OCI-LY1 (cell line): ENCODE data around the gene PRUNE2.

Experiments
- EZH2 ChIP-seq: fragments of 200-600 bp; sonication (generic), shearing (Covaris generic); IDR thresholded peaks from 2 replicates; pipeline ENCODE4 v1.8.0; 2017; ENCODE audit warnings: borderline replicate concordance, mixed run types, mild to moderate bottlenecking, antibody characterized with exemption, low read length, moderate library complexity, mixed read lengths
- TF ChIP-seq, protein P1 (sequence below): fragments of 200-600 bp; sonication (generic), shearing (Covaris generic); IDR thresholded peaks from 2 replicates; pipeline ENCODE4 v1.5.1; 2017; ENCODE audit warnings: mild to moderate bottlenecking, antibody characterized with exemption, low read length, moderate library complexity, mixed read lengths

DNA sequence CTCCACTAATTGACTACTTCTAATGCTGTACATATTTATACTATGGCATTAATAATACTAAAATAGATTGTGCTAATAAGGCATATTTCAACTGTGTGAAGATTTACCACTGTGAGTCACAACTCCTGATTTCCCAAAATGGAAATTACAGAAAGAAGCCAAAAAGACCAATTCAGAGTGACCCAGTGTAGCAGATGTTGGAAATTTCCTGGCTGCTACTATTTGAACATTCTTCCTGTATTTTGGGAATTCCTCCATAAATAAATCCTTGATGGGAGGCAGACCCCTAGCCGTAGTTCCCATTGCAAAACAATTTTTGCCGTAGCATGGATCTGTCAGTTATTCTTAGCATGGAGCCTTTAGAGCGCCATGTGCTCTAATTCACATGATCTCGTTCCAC is 11.4 kb upstream of the PRUNE2 start:
- TF ChIP-seq, protein P1, sequence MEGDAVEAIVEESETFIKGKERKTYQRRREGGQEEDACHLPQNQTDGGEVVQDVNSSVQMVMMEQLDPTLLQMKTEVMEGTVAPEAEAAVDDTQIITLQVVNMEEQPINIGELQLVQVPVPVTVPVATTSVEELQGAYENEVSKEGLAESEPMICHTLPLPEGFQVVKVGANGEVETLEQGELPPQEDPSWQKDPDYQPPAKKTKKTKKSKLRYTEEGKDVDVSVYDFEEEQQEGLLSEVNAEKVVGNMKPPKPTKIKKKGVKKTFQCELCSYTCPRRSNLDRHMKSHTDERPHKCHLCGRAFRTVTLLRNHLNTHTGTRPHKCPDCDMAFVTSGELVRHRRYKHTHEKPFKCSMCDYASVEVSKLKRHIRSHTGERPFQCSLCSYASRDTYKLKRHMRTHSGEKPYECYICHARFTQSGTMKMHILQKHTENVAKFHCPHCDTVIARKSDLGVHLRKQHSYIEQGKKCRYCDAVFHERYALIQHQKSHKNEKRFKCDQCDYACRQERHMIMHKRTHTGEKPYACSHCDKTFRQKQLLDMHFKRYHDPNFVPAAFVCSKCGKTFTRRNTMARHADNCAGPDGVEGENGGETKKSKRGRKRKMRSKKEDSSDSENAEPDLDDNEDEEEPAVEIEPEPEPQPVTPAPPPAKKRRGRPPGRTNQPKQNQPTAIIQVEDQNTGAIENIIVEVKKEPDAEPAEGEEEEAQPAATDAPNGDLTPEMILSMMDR, result no peak
- TF ChIP-seq EZH2, result no peak
